SK-N-SH (cell line): ENCODE results near the gene ZNF24. TPM values are rescaled to one million over a fixed set of nuclear protein-coding genes. Genes with fewer than 3 reads are reported as not detected.

Experiments
- CTCF ChIA-PET: fragments of 300-600, 350-600 bp; formaldehyde crosslinking; extraction: SDS; loops from one replicate; lab custom pipeline; 2021; lab: Yijun Ruan, JAX
- POLR2A ChIA-PET: fragments of 350-600 bp; sonication (Branson Sonifier 250); formaldehyde crosslinking; extraction: SDS; loops from one replicate; lab custom pipeline; 2020; ENCODE audit warnings: antibody characterized with exemption, inconsistent platforms; lab: Yijun Ruan, JAX
- DNase-seq: peaks from one replicate; pipeline ENCODE4 v3.0.0; 2012
- H2AFZ ChIP-seq: fragments of 200-600 bp; sonication (generic); 2 replicates; pipeline ENCODE4 v1.8.1; 2016; ENCODE audit warnings: antibody characterized with exemption, mild to moderate bottlenecking, low read depth
- H3F3A ChIP-seq: fragments of 200-600 bp; sonication (generic); replicated peaks from 2 replicates; pipeline ENCODE3; 2016; ENCODE audit warnings: antibody characterized with exemption, mild to moderate bottlenecking; ENCODE audit not compliant: insufficient read depth
- H3K27ac ChIP-seq, 2 experiments: fragments of 200-500 bp in 1 of 2; fragments of 200-600 bp in 1 of 2; sonication (Bioruptor generic) in 1 of 2; sonication (generic), shearing (Covaris generic) in 1 of 2; 2 replicates each; pipeline versions ENCODE4 v1.5.1 to v1.6.1; 2014 to 2016; ENCODE audit warnings: low read depth in 2 of 2, inconsistent platforms in 1 of 2, low read length in 1 of 2, mild to moderate bottlenecking in 1 of 2, mixed read lengths in 1 of 2
- H3K27me3 ChIP-seq: fragments of 200-600 bp; sonication (generic), shearing (Covaris generic); 2 replicates; pipeline ENCODE4 v1.6.1; 2016; ENCODE audit warnings: mixed run types; ENCODE audit not compliant: insufficient read depth
- H3K36me3 ChIP-seq, 2 experiments: fragments of 200-500 bp in 1 of 2; fragments of 200-600 bp in 1 of 2; sonication (Bioruptor generic) in 1 of 2; sonication (generic) in 1 of 2; replicated peaks in 1 of 2; 2 replicates each; pipeline versions ENCODE3 to v1.5.1; 2014 to 2016; ENCODE audit warnings: low read length in 1 of 2, mild to moderate bottlenecking in 1 of 2; ENCODE audit not compliant: insufficient read depth in 2 of 2, control insufficient read depth in 1 of 2
- H3K4me1 ChIP-seq, 2 experiments: fragments of 200-500 bp in 1 of 2; fragments of 200-600 bp in 1 of 2; sonication (Bioruptor generic) in 1 of 2; sonication (generic), shearing (Covaris generic) in 1 of 2; 2 replicates each; pipeline versions ENCODE4 v1.5.1 to v1.6.1; 2014 to 2016; ENCODE audit warnings: low read depth in 1 of 2, low read length in 1 of 2, mixed run types in 1 of 2; ENCODE audit not compliant: insufficient read depth in 2 of 2, control insufficient read depth in 1 of 2
- H3K4me2 ChIP-seq: fragments of 200-600 bp; sonication (generic), shearing (Covaris generic); 2 replicates; pipeline ENCODE4 v1.6.1; 2017; ENCODE audit warnings: mixed run types
- H3K4me3 ChIP-seq, 2 experiments: fragments of 200-500 bp in 1 of 2; fragments of 200-600 bp in 1 of 2; sonication (Bioruptor generic) in 1 of 2; sonication (generic), shearing (Covaris generic) in 1 of 2; 2 replicates each; pipeline versions ENCODE4 v1.5.1 to v1.8.1; 2014 to 2016; ENCODE audit warnings: low read depth in 2 of 2, inconsistent platforms in 1 of 2, low read length in 1 of 2, mild to moderate bottlenecking in 1 of 2, mixed read lengths in 1 of 2, moderate library complexity in 1 of 2
- H3K79me2 ChIP-seq: fragments of 200-600 bp; sonication (generic); 2 replicates; pipeline ENCODE4 v1.8.1; 2017; ENCODE audit warnings: mild to moderate bottlenecking; ENCODE audit not compliant: insufficient read depth
- H3K9ac ChIP-seq: fragments of 200-600 bp; sonication (generic); 2 replicates; pipeline ENCODE4 v1.6.1; 2017; ENCODE audit warnings: mixed run types
- H3K9me2 ChIP-seq: fragments of 200-600 bp; sonication (generic); 2 replicates; pipeline ENCODE4 v1.6.1; 2017; ENCODE audit warnings: mixed run types
- H3K9me3 ChIP-seq: fragments of 200-600 bp; sonication (generic); 2 replicates; pipeline ENCODE4 v1.6.1; 2017; ENCODE audit warnings: mixed run types, mild to moderate bottlenecking, moderate library complexity
- H4K20me1 ChIP-seq: fragments of 200-600 bp; sonication (generic); 2 replicates; pipeline ENCODE4 v1.6.1; 2017; ENCODE audit warnings: mild to moderate bottlenecking, mixed run types; ENCODE audit not compliant: insufficient read depth
- CHD2 ChIP-seq: fragments of 150-350 bp; IDR thresholded peaks from 2 replicates; pipeline ENCODE4 v1.6.1; 2018; ENCODE audit warnings: low read length; ENCODE audit not compliant: partially characterized antibody
- ELF1 ChIP-seq: IDR thresholded peaks from 2 replicates; pipeline ENCODE4 v1.4.0; 2012
- EZH2phosphoT487 ChIP-seq: fragments of 200-600 bp; sonication (generic); IDR thresholded peaks from 2 replicates; pipeline ENCODE4 v1.6.1; 2017; ENCODE audit warnings: low read depth, mixed run types, mild to moderate bottlenecking, antibody characterized with exemption, moderate library complexity, borderline replicate concordance
- FOSL2 ChIP-seq: IDR thresholded peaks from 2 replicates; pipeline ENCODE4 v1.4.0; 2012; ENCODE audit warnings: low read depth, mild to moderate bottlenecking, moderate library complexity, borderline replicate concordance
- FOXM1 ChIP-seq: IDR thresholded peaks from 2 replicates; pipeline ENCODE4 v1.4.0; 2012; ENCODE audit warnings: low read depth, mild to moderate bottlenecking
- GABPA ChIP-seq: IDR thresholded peaks from 2 replicates; pipeline ENCODE4 v1.4.0; 2012; ENCODE audit warnings: low read depth, mild to moderate bottlenecking
- MXI1 ChIP-seq: IDR thresholded peaks from 2 replicates; pipeline ENCODE4 v1.6.1; 2012; ENCODE audit warnings: mild to moderate bottlenecking, low read depth, low read length, improper control_type of control experiment
- NFIC ChIP-seq: IDR thresholded peaks from 2 replicates; pipeline ENCODE4 v1.4.0; 2012; ENCODE audit warnings: borderline replicate concordance
- NRF1 ChIP-seq: IDR thresholded peaks from 2 replicates; pipeline ENCODE4 v1.6.1; 2012; ENCODE audit warnings: low read depth, mild to moderate bottlenecking, low read length
- RCOR1 ChIP-seq: fragments of 150-350 bp; IDR thresholded peaks from 2 replicates; pipeline ENCODE4 v1.6.1; 2017; ENCODE audit warnings: antibody characterized with exemption, low read length
- REST ChIP-seq: IDR thresholded peaks from 2 replicates; pipeline ENCODE4 v1.6.1; 2012; ENCODE audit warnings: mild to moderate bottlenecking, low read depth, low read length, moderate library complexity
- RXRA ChIP-seq: IDR thresholded peaks from 2 replicates; pipeline ENCODE4 v1.4.0; 2012; ENCODE audit warnings: low read depth, mild to moderate bottlenecking, borderline replicate concordance
- SIN3A ChIP-seq: IDR thresholded peaks from 2 replicates; pipeline ENCODE4 v1.6.1; 2012; ENCODE audit warnings: low read depth, mild to moderate bottlenecking, low read length, moderate library complexity, borderline replicate concordance
- TCF12 ChIP-seq: IDR thresholded peaks from 2 replicates; pipeline ENCODE4 v1.4.0; 2012
- TEAD4 ChIP-seq: IDR thresholded peaks from 2 replicates; pipeline ENCODE4 v1.4.0; 2012; ENCODE audit warnings: mild to moderate bottlenecking, borderline replicate concordance; ENCODE audit not compliant: insufficient read depth
- USF1 ChIP-seq: IDR thresholded peaks from 2 replicates; pipeline ENCODE4 v1.4.0; 2012; ENCODE audit warnings: low read depth, borderline replicate concordance
- YY1 ChIP-seq: IDR thresholded peaks from 2 replicates; pipeline ENCODE4 v1.4.0; 2012; ENCODE audit warnings: low read depth, mild to moderate bottlenecking
- WGBS: methylation state at CpG from one replicate; pipeline ENCODE4 v1.1.6; 2017; ENCODE audit warnings: low lambda C conversion rate; 5-methylcytosine and 5-hydroxymethylcytosine counted together
- polyA plus RNA-seq, 3 experiments: library from polyadenylated mRNA; depleted of rRNA; stranded (reverse); fragments of >200 nt; gene quantifications; 2 replicates each; pipeline ENCODE4 v1.2.3, GENCODE V29; 2012
- TF ChIP-seq, protein P1 (sequence below): fragments of 150-350 bp; IDR thresholded peaks from 2 replicates; pipeline ENCODE4 v1.6.1; 2016; ENCODE audit warnings: mild to moderate bottlenecking, low read depth, low read length
- TF ChIP-seq, protein P2 (sequence below): IDR thresholded peaks from 2 replicates; pipeline ENCODE4 v1.4.0; 2012; ENCODE audit warnings: low read depth, borderline replicate concordance

Gene ZNF24
- polyA plus RNA-seq, 1 of the 3 experiments (the other 2 are of a cell fraction): 6.9 TPM

- Histone ChIP-seq H4K20me1 (no peaks in the 10 kb centered on the region), H3F3A (no peaks in the 10 kb centered on the region), H3K79me2 (no peaks in the 10 kb centered on the region), H3K4me3 (no peak overlapping the region), H3K4me2 (no peak overlapping the region), H3K36me3 (no peaks in the 10 kb centered on the region), H3K4me1 (peaks cover 0 to 5% of the 10 kb centered on the region in 2 experiments; a peak in 1 of 4 replicates), H3K27ac (no peak overlapping the region), H3K27me3 (no peaks in the 10 kb centered on the region), H3K9me2 (no peaks in the 10 kb centered on the region), H3K9ac (no peak overlapping the region), H2AFZ (no peak overlapping the region), H3K9me3 (no peaks in the 10 kb centered on the region)
- ChIA-PET POLR2A (no interaction called here), CTCF (interaction anchor here (2.6 kb wide), 1 partner anchor 16 kb away, joined by 6 read pairs; no protein-coding TSS in a partner anchor)
- no peak for DNase-seq
- TF ChIP-seq NFIC (no peak), SIN3A (no peak), USF1 (no peak), RXRA (no peak), EZH2phosphoT487 (no peak)
- WGBS: 59% methylated on average over 1 of the region's 1 CpG
Observed at GRCh38 chr18:35371412-35372195, 27.4 kb upstream of the ZNF24 start.

DNA sequence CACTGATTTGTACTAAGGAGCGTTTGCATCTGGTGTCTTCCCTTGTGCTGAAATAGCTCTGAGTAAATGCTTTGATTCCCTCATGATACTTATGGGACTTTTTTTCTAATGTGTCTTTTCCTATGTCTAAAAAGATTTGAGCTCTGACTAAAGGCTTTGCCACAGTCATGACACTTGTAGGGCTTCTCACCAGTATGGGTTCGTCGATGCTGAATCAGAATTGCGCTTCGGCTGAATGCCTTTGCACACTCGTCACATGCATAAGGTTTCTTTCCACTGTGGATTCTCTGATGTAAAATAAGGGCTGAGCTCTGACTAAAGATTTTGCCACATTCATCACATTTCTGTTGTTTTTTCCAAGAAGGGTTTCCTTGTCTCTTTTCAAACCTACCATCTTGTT, 24.9 kb upstream of the ZNF24 start:
- Histone ChIP-seq H3K9me3 (no peaks in the 10 kb centered on the region), H3K9me2 (no peaks in the 10 kb centered on the region), H3K4me1 (no peaks in the 10 kb centered on the region), H3K9ac (no peak overlapping the region), H3F3A (no peaks in the 10 kb centered on the region), H3K4me2 (no peak overlapping the region), H3K4me3 (no peak overlapping the region), H3K79me2 (no peaks in the 10 kb centered on the region), H3K27me3 (no peaks in the 10 kb centered on the region), H3K27ac (no peak overlapping the region), H2AFZ (no peak overlapping the region), H4K20me1 (no peaks in the 10 kb centered on the region), H3K36me3 (no peaks in the 10 kb centered on the region)
- CTCF ChIA-PET: interaction anchor here (1.3 kb wide), 1 partner anchor 17 kb away, joined by 4 read pairs; no protein-coding TSS in a partner anchor
- DNase-seq: no peak
- 84% methylated on average over 6 of the region's 6 CpGs for WGBS
- POLR2A ChIA-PET: no interaction called here
- TF ChIP-seq FOXM1 (no peak), TEAD4 (no peak), RCOR1 (no peak), REST (no peak), CHD2 (no peak), FOSL2 (no peak), SIN3A (no peak), GABPA (no peak), YY1 (no peak), ELF1 (no peak), TCF12 (no peak), MXI1 (no peak), NRF1 (no peak)
- TF ChIP-seq, protein P1, sequence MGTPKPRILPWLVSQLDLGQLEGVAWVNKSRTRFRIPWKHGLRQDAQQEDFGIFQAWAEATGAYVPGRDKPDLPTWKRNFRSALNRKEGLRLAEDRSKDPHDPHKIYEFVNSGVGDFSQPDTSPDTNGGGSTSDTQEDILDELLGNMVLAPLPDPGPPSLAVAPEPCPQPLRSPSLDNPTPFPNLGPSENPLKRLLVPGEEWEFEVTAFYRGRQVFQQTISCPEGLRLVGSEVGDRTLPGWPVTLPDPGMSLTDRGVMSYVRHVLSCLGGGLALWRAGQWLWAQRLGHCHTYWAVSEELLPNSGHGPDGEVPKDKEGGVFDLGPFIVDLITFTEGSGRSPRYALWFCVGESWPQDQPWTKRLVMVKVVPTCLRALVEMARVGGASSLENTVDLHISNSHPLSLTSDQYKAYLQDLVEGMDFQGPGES: no peak
- TF ChIP-seq, protein P2, sequence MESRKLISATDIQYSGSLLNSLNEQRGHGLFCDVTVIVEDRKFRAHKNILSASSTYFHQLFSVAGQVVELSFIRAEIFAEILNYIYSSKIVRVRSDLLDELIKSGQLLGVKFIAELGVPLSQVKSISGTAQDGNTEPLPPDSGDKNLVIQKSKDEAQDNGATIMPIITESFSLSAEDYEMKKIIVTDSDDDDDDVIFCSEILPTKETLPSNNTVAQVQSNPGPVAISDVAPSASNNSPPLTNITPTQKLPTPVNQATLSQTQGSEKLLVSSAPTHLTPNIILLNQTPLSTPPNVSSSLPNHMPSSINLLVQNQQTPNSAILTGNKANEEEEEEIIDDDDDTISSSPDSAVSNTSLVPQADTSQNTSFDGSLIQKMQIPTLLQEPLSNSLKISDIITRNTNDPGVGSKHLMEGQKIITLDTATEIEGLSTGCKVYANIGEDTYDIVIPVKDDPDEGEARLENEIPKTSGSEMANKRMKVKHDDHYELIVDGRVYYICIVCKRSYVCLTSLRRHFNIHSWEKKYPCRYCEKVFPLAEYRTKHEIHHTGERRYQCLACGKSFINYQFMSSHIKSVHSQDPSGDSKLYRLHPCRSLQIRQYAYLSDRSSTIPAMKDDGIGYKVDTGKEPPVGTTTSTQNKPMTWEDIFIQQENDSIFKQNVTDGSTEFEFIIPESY: no peak
